ENCODE data around the gene USO1. TPM values are rescaled to one million over a fixed set of nuclear protein-coding genes. Genes with fewer than 3 reads are reported as not detected.

Gene USO1
- total and polyA plus RNA-seq, 2 donors (not counting 3 experiments of a cell fraction or from before 2014, with no cell fraction given), result 29.1 to 66.0 TPM

DNA sequence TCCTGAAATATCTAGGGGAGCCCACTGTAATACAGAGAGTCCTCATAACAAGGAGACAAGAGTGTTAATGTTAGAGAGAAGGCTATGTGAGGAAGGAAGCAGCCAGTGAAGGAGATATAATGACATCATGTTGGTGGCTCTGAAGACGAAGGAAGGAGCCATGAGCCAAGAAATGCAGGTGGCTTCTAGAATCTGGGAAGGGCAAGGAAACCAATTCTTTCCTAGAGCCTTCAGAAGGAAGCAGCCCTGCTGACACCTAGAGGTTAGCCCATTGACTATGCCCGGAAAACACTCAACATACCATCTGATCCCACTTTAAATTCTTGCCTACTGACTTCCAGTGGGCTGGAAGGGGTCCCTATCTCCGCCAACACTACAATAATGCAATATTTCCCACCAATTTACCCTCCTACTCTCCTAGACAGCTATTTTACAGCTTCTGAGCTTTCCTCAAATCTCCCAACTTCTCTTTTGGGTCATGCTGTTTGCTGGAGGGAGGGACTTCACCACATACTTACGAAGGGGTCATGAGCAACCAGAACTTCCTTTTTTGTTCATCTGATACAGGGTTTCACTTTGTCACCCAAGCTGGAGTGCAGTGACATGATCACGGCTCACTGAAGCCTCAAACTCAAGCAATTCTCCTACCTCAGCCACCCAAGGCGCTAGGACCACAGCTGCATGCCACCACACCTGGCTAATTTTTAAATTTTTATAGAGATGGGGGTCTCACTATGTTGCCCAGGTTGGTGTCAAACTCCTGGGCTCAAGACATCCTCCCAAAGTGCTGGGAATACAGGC is 26.0 kb upstream of the USO1 start:
- Histone ChIP-seq H3K27me3 (ENCODE audit: control insufficient read depth in 2 of 2, insufficient read depth in 2 of 2, low read length in 2 of 2) (no peaks in the 10 kb centered on the region), H3K4me3 (replicated peaks in 1 of 3; ENCODE audit: insufficient read depth in 1 of 3, low read depth in 1 of 3, low read length in 3 of 3) (no peak overlapping the region), H3K36me3 (ENCODE audit: control insufficient read depth in 2 of 2, extremely low read depth in 1 of 2, insufficient read depth in 2 of 2, low read length in 2 of 2) (no peaks in the 10 kb centered on the region), H2AFZ (ENCODE audit: low read depth, low read length) (no peak overlapping the region), H3K27ac (ENCODE audit: insufficient read depth, low read depth, low read length) (no peak overlapping the region), H3K4me1 (ENCODE audit: control insufficient read depth, extremely low read depth, insufficient read depth, low read length) (no peaks in the 10 kb centered on the region), H3K9me1 (replicated peaks; ENCODE audit: control insufficient read depth, extremely low read depth, insufficient read depth, low read length) (no peaks in the 10 kb centered on the region), H4K20me1 (replicated peaks; ENCODE audit: control insufficient read depth, extremely low read depth, insufficient read depth, low read length) (no peaks in the 10 kb centered on the region), H3K9ac (replicated peaks; ENCODE audit: extremely low read depth, insufficient read depth, low read length) (no peak overlapping the region), H3K9me3 (replicated peaks; ENCODE audit: control insufficient read depth, insufficient read depth, low read length) (no peaks in the 10 kb centered on the region), H3K79me2 (ENCODE audit: control insufficient read depth, insufficient read depth, low read length) (no peaks in the 10 kb centered on the region), H3K4me2 (ENCODE audit: insufficient read depth, low read length) (no peak overlapping the region)
- no peak for TF ChIP-seq POLR2A (IDR thresholded peaks at IDR 0.05; ENCODE audit: low read depth, low read length)
- FAIRE-seq (peak; percentile 18), DNase-seq (ENCODE audit: low read depth, low spot score) (no peak)
- dilution Hi-C loops (cut with MboI; ENCODE audit: extremely low pct_ligation_motif_present, low sequenced_read_pairs) (no loop called here), intact Hi-C loops (cut with micrococcal nuclease) (no loop called here)
- ChIA-PET POLR2A (no interaction called here), CTCF (interaction anchor here (0.7 to 1.0 kb wide), 2 partner anchors 26 to 28 kb away, joined by 3 to 4 read pairs; partner anchors contain the start of gene USO1)
- no TSS peak for BruUV-seq (replicated peaks)

DNA sequence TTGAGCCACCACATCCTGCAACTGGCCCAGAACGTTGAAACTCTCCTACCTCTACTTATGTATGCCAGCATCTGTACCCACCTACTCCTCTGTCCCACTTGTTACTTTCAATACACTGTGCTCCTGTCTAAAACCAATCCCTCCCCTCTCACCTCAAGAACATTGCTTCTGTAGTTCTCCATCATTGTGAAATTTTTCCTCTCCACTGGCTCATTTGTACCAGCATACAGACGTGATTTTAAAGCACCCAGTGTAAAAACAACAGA is 25.5 kb upstream of the USO1 start:
- no peak for TF ChIP-seq POLR2AphosphoS5 (IDR thresholded peaks at IDR 0.05; ENCODE audit: insufficient read depth, low read depth, low read length)
- TF ChIP-seq GATA2 (IDR thresholded peaks at IDR 0.05; ENCODE audit: insufficient read depth, insufficient read length, low read depth, low read length), result no peak
- TF ChIP-seq MYC (IDR thresholded peaks at IDR 0.05; ENCODE audit: low read depth, low read length), result no peak
- no peak for TF ChIP-seq FOS (IDR thresholded peaks at IDR 0.05; ENCODE audit: borderline replicate concordance, insufficient read depth, low read length)
- TF ChIP-seq, protein P1, sequence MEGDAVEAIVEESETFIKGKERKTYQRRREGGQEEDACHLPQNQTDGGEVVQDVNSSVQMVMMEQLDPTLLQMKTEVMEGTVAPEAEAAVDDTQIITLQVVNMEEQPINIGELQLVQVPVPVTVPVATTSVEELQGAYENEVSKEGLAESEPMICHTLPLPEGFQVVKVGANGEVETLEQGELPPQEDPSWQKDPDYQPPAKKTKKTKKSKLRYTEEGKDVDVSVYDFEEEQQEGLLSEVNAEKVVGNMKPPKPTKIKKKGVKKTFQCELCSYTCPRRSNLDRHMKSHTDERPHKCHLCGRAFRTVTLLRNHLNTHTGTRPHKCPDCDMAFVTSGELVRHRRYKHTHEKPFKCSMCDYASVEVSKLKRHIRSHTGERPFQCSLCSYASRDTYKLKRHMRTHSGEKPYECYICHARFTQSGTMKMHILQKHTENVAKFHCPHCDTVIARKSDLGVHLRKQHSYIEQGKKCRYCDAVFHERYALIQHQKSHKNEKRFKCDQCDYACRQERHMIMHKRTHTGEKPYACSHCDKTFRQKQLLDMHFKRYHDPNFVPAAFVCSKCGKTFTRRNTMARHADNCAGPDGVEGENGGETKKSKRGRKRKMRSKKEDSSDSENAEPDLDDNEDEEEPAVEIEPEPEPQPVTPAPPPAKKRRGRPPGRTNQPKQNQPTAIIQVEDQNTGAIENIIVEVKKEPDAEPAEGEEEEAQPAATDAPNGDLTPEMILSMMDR (IDR thresholded peaks at IDR 0.05; ENCODE audit: extremely low read depth in 1 of 2, insufficient read depth in 1 of 2, low read depth in 1 of 2, low read length in 2 of 2), result no peak
- no peak for TF ChIP-seq EZH2 (IDR thresholded peaks at IDR 0.05; ENCODE audit: borderline replicate concordance, low read depth, low read length, severe bottlenecking)
- no peak for TF ChIP-seq JUN (IDR thresholded peaks at IDR 0.05; ENCODE audit: borderline replicate concordance, insufficient read depth, insufficient read length, low read depth)
- no peak for TF ChIP-seq MAX (IDR thresholded peaks at IDR 0.05; ENCODE audit: insufficient read depth, insufficient read length)
- no peak for TF ChIP-seq POLR2A (IDR thresholded peaks at IDR 0.05; ENCODE audit: low read depth, low read length)
- intact Hi-C loops (cut with micrococcal nuclease), result no loop called here
- Histone ChIP-seq H3K27me3 (ENCODE audit: control insufficient read depth in 2 of 2, insufficient read depth in 2 of 2, low read length in 2 of 2) (no peaks in the 10 kb centered on the region), H3K9me3 (replicated peaks; ENCODE audit: control insufficient read depth, insufficient read depth, low read length) (no peaks in the 10 kb centered on the region), H3K9ac (replicated peaks; ENCODE audit: extremely low read depth, insufficient read depth, low read length) (no peak overlapping the region), H3K4me2 (ENCODE audit: insufficient read depth, low read length) (no peak overlapping the region), H3K4me3 (replicated peaks in 1 of 3; ENCODE audit: insufficient read depth in 1 of 3, low read depth in 1 of 3, low read length in 3 of 3) (no peak overlapping the region), H3K4me1 (ENCODE audit: control insufficient read depth, extremely low read depth, insufficient read depth, low read length) (no peaks in the 10 kb centered on the region), H4K20me1 (replicated peaks; ENCODE audit: control insufficient read depth, extremely low read depth, insufficient read depth, low read length) (no peaks in the 10 kb centered on the region), H2AFZ (ENCODE audit: low read depth, low read length) (no peak overlapping the region), H3K9me1 (replicated peaks; ENCODE audit: control insufficient read depth, extremely low read depth, insufficient read depth, low read length) (no peaks in the 10 kb centered on the region), H3K79me2 (ENCODE audit: control insufficient read depth, insufficient read depth, low read length) (no peaks in the 10 kb centered on the region), H3K36me3 (ENCODE audit: control insufficient read depth in 2 of 2, extremely low read depth in 1 of 2, insufficient read depth in 2 of 2, low read length in 2 of 2) (no peaks in the 10 kb centered on the region), H3K27ac (ENCODE audit: insufficient read depth, low read depth, low read length) (no peak overlapping the region)
- dilution Hi-C loops (cut with MboI; ENCODE audit: extremely low pct_ligation_motif_present, low sequenced_read_pairs), result no loop called here
- BruUV-seq (replicated peaks), result no TSS peak
- DNase-seq (ENCODE audit: low read depth, low spot score), result no peak
- FAIRE-seq, result no peak
- CTCF ChIA-PET, result interaction anchor here (1.0 kb wide), 1 partner anchor 26 kb away, joined by 4 read pairs; the partner anchor contains the start of gene USO1
- POLR2A ChIA-PET, result no interaction called here
